Colonic mucosa (tissue), 4 donors: ENCODE measurements around the gene ECT2. TPM values are rescaled to one million over a fixed set of nuclear protein-coding genes. Genes with fewer than 3 reads are reported as not detected.
"Not testable (repeated sequence)": the region's sequence is repeated elsewhere in the genome, so short reads cannot be mapped to it uniquely, and the experiment has no call there.

Source experiments
- DNase-seq: peaks from one replicate; pipeline ENCODE4 v3.0.0-alpha.2; 2020
- H3K27ac ChIP-seq: fragments of 200-600 bp; one replicate; pipeline ENCODE4 v1.8.0; 2021
- H3K27me3 ChIP-seq: fragments of 200-600 bp; one replicate; pipeline ENCODE4 v1.8.0; 2021
- H3K36me3 ChIP-seq: fragments of 200-600 bp; one replicate; pipeline ENCODE4 v1.8.0; 2021
- H3K4me1 ChIP-seq: fragments of 200-600 bp; one replicate; pipeline ENCODE4 v1.8.0; 2021; ENCODE audit warnings: mild to moderate bottlenecking
- H3K4me3 ChIP-seq: fragments of 200-600 bp; one replicate; pipeline ENCODE4 v1.8.0; 2021
- H3K9ac ChIP-seq, 2 donors: one replicate each; pipeline ENCODE4 v1.7.0; 2013; ENCODE audit warnings: control low read depth in 2 of 2, low read depth in 2 of 2, low read length in 2 of 2
- H3K9me3 ChIP-seq: fragments of 200-600 bp; one replicate; pipeline ENCODE4 v1.8.0; 2021
- intact Hi-C: fragments of 100-400 bp; cut with DNase I; formaldehyde crosslinking; loops from one replicate; pipeline ENCODE4 v1.14.1; 2022
- total RNA-seq, 2 donors: library from RNA; stranded (reverse); fragmentation: NEBNext Ultra II Directional in 1 of 2; extraction: Animal tissue kit (Norgen Biotek cat#: 25700) in 1 of 2; gene quantifications; one replicate each; pipeline ENCODE4 v1.2.1, GENCODE V29; 2021
- TF ChIP-seq, protein P1 (sequence below): fragments of 200-600 bp; IDR thresholded peaks from one replicate; pipeline ENCODE4 v1.8.0; 2022; ENCODE audit warnings: antibody characterized with exemption, mild to moderate bottlenecking
- donor health status: healthy.
- donor health status: DM: no; HTN: no; CAD: no.
- donor health status: DM: no; HTN: no; CAD: no.

Gene ECT2
- total RNA-seq, 2 donors from 2014 or later = 36.3 to 58.1 TPM

DNA sequence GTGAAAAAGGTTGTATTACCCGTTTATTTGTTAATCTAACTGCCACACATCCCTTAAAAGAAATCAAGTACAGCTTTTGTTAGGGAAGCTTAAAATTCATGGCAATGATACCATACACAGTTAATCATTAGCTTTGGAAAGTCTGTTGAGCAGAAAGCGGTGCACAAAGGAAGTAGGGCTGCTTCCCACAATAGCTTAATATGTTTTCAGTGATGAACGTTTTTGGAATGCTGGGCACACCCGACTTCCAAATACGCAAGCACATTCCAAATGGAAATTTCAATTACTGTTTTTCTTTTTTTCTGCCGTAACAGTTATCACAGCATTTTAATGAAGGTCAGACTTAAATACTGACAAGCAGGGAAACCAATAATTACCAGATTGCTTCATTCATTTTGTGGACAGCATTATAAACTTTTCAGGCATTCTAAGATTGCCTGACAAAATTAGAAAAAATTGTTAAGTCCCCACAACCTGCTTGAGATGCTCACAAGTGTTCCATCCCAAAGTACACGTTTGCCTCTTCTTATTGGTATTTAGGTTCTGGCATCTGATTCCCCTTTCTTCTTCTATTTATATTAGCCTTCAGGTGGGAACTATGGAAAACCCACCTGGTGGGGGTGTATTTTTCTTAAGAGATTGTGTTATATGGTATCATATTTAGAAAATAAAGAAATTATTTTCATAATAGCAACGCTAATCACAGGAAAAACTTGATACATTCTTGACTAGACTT is 1.1 kb upstream of the ECT2 start:
- no peaks in the 10 kb centered on the region for H3K36me3 ChIP-seq
- H3K9me3 ChIP-seq = no peaks in the 10 kb centered on the region
- intact Hi-C loops = no loop called here
- peak; percentile 48 for DNase-seq
- peak overlapping the region in 1 of 2 donors; percentile 56 for H3K9ac ChIP-seq
- peak overlapping the region; percentile 83 for H3K27ac ChIP-seq
- H3K4me3 ChIP-seq = peak overlapping the region; percentile 85
- TF ChIP-seq, protein P1, sequence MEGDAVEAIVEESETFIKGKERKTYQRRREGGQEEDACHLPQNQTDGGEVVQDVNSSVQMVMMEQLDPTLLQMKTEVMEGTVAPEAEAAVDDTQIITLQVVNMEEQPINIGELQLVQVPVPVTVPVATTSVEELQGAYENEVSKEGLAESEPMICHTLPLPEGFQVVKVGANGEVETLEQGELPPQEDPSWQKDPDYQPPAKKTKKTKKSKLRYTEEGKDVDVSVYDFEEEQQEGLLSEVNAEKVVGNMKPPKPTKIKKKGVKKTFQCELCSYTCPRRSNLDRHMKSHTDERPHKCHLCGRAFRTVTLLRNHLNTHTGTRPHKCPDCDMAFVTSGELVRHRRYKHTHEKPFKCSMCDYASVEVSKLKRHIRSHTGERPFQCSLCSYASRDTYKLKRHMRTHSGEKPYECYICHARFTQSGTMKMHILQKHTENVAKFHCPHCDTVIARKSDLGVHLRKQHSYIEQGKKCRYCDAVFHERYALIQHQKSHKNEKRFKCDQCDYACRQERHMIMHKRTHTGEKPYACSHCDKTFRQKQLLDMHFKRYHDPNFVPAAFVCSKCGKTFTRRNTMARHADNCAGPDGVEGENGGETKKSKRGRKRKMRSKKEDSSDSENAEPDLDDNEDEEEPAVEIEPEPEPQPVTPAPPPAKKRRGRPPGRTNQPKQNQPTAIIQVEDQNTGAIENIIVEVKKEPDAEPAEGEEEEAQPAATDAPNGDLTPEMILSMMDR = no peak
- no peaks in the 10 kb centered on the region for H3K27me3 ChIP-seq
- H3K4me1 ChIP-seq = peaks cover 4% of the 10 kb centered on the region

DNA sequence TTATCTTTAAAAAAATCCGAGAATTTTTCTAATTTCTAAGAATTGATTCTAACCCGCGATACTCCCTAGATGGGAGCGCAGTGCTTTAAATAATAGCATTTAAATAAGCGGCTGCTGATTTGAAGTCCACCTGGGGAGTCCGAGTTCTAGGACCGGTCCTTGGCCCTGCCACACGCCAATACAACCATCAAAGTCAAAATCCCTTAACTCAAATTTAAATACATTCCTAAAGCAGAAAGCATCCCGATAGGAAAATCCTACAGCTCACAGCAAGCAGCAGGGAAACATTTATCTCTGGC is 508 bp upstream of the ECT2 start:
- intact Hi-C loops = no loop called here

DNA sequence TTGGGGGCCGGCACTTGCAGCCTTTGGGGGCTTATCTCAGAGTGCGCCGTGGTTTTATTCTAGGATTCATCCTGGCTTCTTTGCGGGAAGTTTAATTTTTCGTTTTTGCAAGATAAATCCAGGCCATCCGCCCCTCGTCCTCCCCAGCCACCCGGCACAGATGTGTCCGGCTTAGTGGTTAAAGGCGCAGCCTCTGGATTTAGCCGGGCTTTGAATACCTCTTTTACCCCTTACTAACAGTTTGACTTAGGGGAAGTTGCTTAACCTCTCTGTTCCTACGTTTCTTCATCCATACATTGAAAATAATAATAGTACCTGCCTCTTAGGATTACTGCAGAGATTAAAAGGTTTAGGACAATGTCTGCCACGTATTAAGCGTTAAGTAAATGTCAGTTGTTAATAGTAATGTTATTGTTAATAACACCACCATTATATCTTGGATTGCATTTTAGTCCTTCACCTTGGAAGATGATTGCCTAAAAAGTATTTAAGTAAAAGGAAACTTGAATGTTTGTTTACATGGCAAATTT is 714 bp downstream of the ECT2 start:
- H3K4me1 ChIP-seq = peaks cover 4% of the 10 kb centered on the region
- H3K4me3 ChIP-seq = peak overlapping the region; percentile 85
- H3K27me3 ChIP-seq = no peaks in the 10 kb centered on the region
- peak overlapping the region; percentile 83 for H3K27ac ChIP-seq
- H3K9ac ChIP-seq = peak overlapping the region; percentile 60 to 87
- intact Hi-C loops = no loop called here
- DNase-seq = peak; percentile 49
- TF ChIP-seq, protein P1 = no peak
- H3K9me3 ChIP-seq = no peaks in the 10 kb centered on the region
- H3K36me3 ChIP-seq = no peaks in the 10 kb centered on the region

More for the DNA sequence above, 508 bp upstream of the ECT2 start:
- H3K9me3 ChIP-seq = no peaks in the 10 kb centered on the region
- H3K36me3 ChIP-seq = no peaks in the 10 kb centered on the region
- no peak for DNase-seq
- peaks cover 4% of the 10 kb centered on the region for H3K4me1 ChIP-seq
- H3K27me3 ChIP-seq = no peaks in the 10 kb centered on the region
- TF ChIP-seq, protein P1 = no peak
- peak overlapping the region in 1 of 2 donors; percentile 73 for H3K9ac ChIP-seq
- H3K4me3 ChIP-seq = peak overlapping the region; percentile 85
- peak overlapping the region; percentile 83 for H3K27ac ChIP-seq

DNA sequence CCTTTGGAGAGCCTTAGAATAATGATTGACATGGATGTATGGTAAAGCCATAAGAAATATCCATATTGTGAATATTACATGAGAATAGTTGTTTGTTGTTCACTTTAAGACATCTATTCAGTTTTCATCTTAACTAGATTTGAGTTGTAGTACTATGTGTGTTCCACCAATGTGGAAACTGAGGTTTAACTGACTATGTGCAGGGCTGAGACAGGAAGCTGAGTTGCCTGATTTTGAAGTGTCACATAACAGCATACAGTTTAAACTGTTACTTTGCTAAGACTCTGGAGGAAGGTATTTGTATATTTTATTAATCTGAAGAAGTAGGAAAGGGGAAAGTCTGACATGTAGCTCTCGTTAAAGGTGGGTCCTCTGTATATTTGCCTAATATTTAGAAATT is 2.1 kb downstream of the ECT2 start:
- no peak overlapping the region for H3K9ac ChIP-seq
- H3K4me3 ChIP-seq = no peak overlapping the region
- no peaks in the 10 kb centered on the region for H3K9me3 ChIP-seq
- intact Hi-C loops = no loop called here
- H3K36me3 ChIP-seq = no peaks in the 10 kb centered on the region
- TF ChIP-seq, protein P1 = no peak
- no peak for DNase-seq
- no peaks in the 10 kb centered on the region for H3K27me3 ChIP-seq
- peaks cover 4% of the 10 kb centered on the region for H3K4me1 ChIP-seq
- H3K27ac ChIP-seq = no peak overlapping the region

DNA sequence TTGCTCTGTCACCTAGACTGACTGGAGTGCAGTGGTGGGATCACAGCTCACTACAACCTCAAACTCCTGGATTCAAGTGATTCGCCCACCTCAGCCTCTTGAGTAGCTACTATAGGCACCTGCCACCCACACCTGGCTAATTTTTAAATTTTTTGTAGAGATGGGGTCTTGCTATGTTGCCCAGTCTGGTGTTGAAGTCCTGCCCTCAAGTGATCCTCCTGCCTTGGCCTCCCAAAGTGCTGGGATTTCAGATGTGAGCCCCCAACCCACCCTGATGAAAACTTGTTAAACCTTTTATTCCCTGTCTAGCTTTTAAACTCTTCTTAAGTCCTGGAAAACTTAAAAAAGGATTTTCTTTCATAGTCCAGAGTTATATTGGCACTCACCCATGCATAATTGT is 2.6 kb downstream of the ECT2 start:
- H3K36me3 ChIP-seq = no peaks in the 10 kb centered on the region
- no peak overlapping the region for H3K4me3 ChIP-seq
- intact Hi-C loops = no loop called here
- H3K27ac ChIP-seq = no peak overlapping the region
- no peaks in the 10 kb centered on the region for H3K9me3 ChIP-seq
- TF ChIP-seq, protein P1 = no peak
- no peak overlapping the region for H3K9ac ChIP-seq
- H3K4me1 ChIP-seq = peaks cover 4% of the 10 kb centered on the region
- no peaks in the 10 kb centered on the region for H3K27me3 ChIP-seq
- DNase-seq = no peak

DNA sequence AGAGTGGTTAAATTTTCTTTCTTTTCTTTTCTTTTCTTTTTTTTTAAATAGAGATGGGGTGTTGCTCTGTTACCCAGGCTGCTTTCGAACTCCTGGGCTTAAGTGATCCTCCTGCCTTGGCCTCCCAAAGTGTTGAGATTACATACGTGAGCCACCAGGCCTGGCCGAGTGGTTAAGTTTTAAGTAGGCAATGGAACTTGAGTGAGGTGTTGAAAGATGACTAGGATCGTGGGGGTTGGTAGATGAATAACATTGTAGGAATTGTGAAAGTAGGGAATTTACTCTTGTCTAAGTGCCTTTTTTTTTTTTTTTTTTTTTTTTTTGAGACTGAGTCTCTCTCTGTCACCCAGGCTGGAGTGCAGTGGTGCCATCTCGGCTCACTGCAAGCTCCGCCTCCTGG is 9.9 kb downstream of the ECT2 start:
- H3K27ac ChIP-seq, intact Hi-C loops, H3K36me3 ChIP-seq, H3K9me3 ChIP-seq, H3K4me1 ChIP-seq, H3K9ac ChIP-seq, DNase-seq, H3K4me3 ChIP-seq, H3K27me3 ChIP-seq: not testable (repeated sequence)
